CD4-positive, alpha-beta memory T cell (primary cell): ENCODE data around the gene IRF9. TPM values are rescaled to one million over a fixed set of nuclear protein-coding genes. Genes with fewer than 3 reads are reported as not detected.

Experiments used
- CTCF ChIA-PET: fragments of 350-600 bp; sonication (Branson Sonifier 250); formaldehyde crosslinking; loops from one replicate; lab custom pipeline; 2021; ENCODE audit warnings: inconsistent platforms; ENCODE audit not compliant: partially characterized antibody; lab: Charles Lee
- POLR2A ChIA-PET: fragments of 350-600 bp; sonication (Branson Sonifier 250); formaldehyde crosslinking; loops from one replicate; lab custom pipeline; 2021; ENCODE audit not compliant: partially characterized antibody; lab: Charles Lee
- DNase-seq, 5 donors: peaks; one replicate each; pipeline versions ENCODE4 v3.0.0 to v3.0.0-alpha.2; 2020 to 2022; ENCODE audit warnings: mixed read lengths in 1 of 5
- H3K27ac ChIP-seq: one replicate; pipeline ENCODE4 v1.7.0; 2013; ENCODE audit warnings: low read depth, low read length
- H3K27me3 ChIP-seq: 2 replicates; pipeline ENCODE4 v1.7.0; 2013; ENCODE audit warnings: mild to moderate bottlenecking, low read length, moderate library complexity; ENCODE audit not compliant: insufficient read depth
- H3K36me3 ChIP-seq: 2 replicates; pipeline ENCODE4 v1.7.0; 2013; ENCODE audit warnings: mild to moderate bottlenecking, low read length, moderate library complexity; ENCODE audit not compliant: insufficient read depth
- H3K4me1 ChIP-seq: 2 replicates; pipeline ENCODE4 v1.7.0; 2013; ENCODE audit warnings: mild to moderate bottlenecking, low read length, moderate library complexity; ENCODE audit not compliant: insufficient read depth
- H3K4me3 ChIP-seq, 2 donors: one replicate each; pipeline ENCODE4 v1.7.0; 2013; ENCODE audit warnings: low read length in 2 of 2, mild to moderate bottlenecking in 1 of 2
- H3K9me3 ChIP-seq, 2 donors: one replicate each; pipeline ENCODE4 v1.7.0; 2013; ENCODE audit warnings: low read length in 2 of 2, control low read depth in 1 of 2; ENCODE audit not compliant: control insufficient read depth in 1 of 2
- H3K27ac Mint-ChIP-seq, 7 donors: one replicate each; pipeline ENCODE4 v1.8.0; 2020 to 2021; ENCODE audit warnings: mixed read lengths in 7 of 7, mild to moderate bottlenecking in 6 of 7, inconsistent platforms in 3 of 7, moderate library complexity in 3 of 7
- H3K27me3 Mint-ChIP-seq, 2 donors: one replicate each; pipeline ENCODE4 v1.8.0; 2020 to 2021; ENCODE audit warnings: mixed read lengths in 2 of 2
- H3K36me3 Mint-ChIP-seq, 2 donors: one replicate each; pipeline ENCODE4 v1.8.0; 2020 to 2021; ENCODE audit warnings: mixed read lengths in 2 of 2, inconsistent platforms in 1 of 2, mild to moderate bottlenecking in 1 of 2
- H3K4me1 Mint-ChIP-seq, 4 donors: one replicate each; pipeline ENCODE4 v1.8.0; 2020 to 2021; ENCODE audit warnings: mixed read lengths in 4 of 4, mild to moderate bottlenecking in 1 of 4
- H3K4me3 Mint-ChIP-seq, 8 donors: one replicate each; pipeline ENCODE4 v1.8.0; 2020 to 2021; ENCODE audit warnings: mixed read lengths in 8 of 8, mild to moderate bottlenecking in 7 of 8, moderate library complexity in 6 of 8, inconsistent platforms in 3 of 8
- H3K9me3 Mint-ChIP-seq, 8 donors: one replicate each; pipeline ENCODE4 v1.8.0; 2020 to 2021; ENCODE audit warnings: mixed read lengths in 8 of 8, mild to moderate bottlenecking in 5 of 8, inconsistent platforms in 3 of 8, moderate library complexity in 1 of 8
- intact Hi-C: fragments of 100-400 bp; cut with micrococcal nuclease; formaldehyde crosslinking; loops from one replicate; pipeline ENCODE4 v1.15.1; 2023
- polyA plus RNA-seq, 2 donors: library from polyadenylated mRNA; unstranded; fragments of 300-500 nt; fragmentation: Illumina TruSeq; gene quantifications; one replicate each; pipeline ENCODE4 v1.2.3, GENCODE V29; 2021
- total RNA-seq, 2 experiments: library from RNA; stranded (reverse); gene quantifications; one replicate each; pipeline ENCODE4 v1.2.3, GENCODE V29; 2021

Gene IRF9
- total and polyA plus RNA-seq, 4 experiments from 2014 or later = 59.3 to 157 (median 137) TPM

- Histone ChIP-seq H3K9me3 (no peaks in the 10 kb centered on the region), H3K27me3 (no peaks in the 10 kb centered on the region), H3K36me3 (peaks cover 66% of the 10 kb centered on the region), H3K4me3 (no peak overlapping the region), H3K4me1 (peaks cover 42% of the 10 kb centered on the region), H3K27ac (peak overlapping the region; percentile 90)
- Mint-ChIP-seq H3K27ac (peak overlapping the region; percentile 79 to 100 (median 99)), H3K36me3 (peaks cover 50 to 78% of the 10 kb centered on the region in 2 donors), H3K27me3 (no peaks in the 10 kb centered on the region), H3K4me3 (peak overlapping the region in 2 of 8 donors; percentile 24 to 30), H3K9me3 (no peaks in the 10 kb centered on the region), H3K4me1 (peaks cover 28 to 56% (median 38%) of the 10 kb centered on the region in 4 donors)
- DNase-seq = no peak
- ChIA-PET POLR2A (interaction anchor here (1.7 to 9.5 kb wide), 17 partner anchors 11 to 150 kb away, joined by 6 to 162 read pairs (median 23); partner anchors contain the start of genes CHMP4A, DCAF11, EMC9 and IPO4), CTCF (interaction anchor here (0.7 to 6.9 kb wide), 20 partner anchors 11 to 272 kb away, joined by 3 to 110 read pairs (median 9); partner anchors contain the start of genes CHMP4A, CIDEB, DCAF11 and EMC9)
- intact Hi-C loops = loop anchor here (2.0 kb wide), 1 partner anchor 145 kb away; no protein-coding TSS in a partner anchor
Observed at GRCh38 chr14:24159777-24160498, 1.1 kb upstream of the IRF9 start.

- Mint-ChIP-seq H3K27ac (peak overlapping the region; percentile 97 to 100 (median 99)), H3K36me3 (peaks cover 53 to 79% of the 10 kb centered on the region in 2 donors), H3K9me3 (no peaks in the 10 kb centered on the region), H3K27me3 (no peaks in the 10 kb centered on the region), H3K4me3 (peak overlapping the region in 6 of 8 donors; percentile 24 to 100 (median 99)), H3K4me1 (peaks cover 31 to 60% (median 43%) of the 10 kb centered on the region in 4 donors)
- H3K9me3 ChIP-seq = no peaks in the 10 kb centered on the region
- peaks cover 47% of the 10 kb centered on the region for H3K4me1 ChIP-seq
- H3K36me3 ChIP-seq = peaks cover 66% of the 10 kb centered on the region
- H3K27me3 ChIP-seq = no peaks in the 10 kb centered on the region
- H3K27ac ChIP-seq = peak overlapping the region; percentile 90
- peak overlapping the region in 1 of 2 donors; percentile 73 for H3K4me3 ChIP-seq
- POLR2A ChIA-PET = interaction anchor here (1.0 to 9.5 kb wide), 23 partner anchors 10 to 271 kb away, joined by 3 to 162 read pairs (median 17); partner anchors contain the start of genes CBLN3, CHMP4A, DCAF11 and DHRS1
- intact Hi-C loops = loop anchor here (2.0 kb wide), 1 partner anchor 146 kb away; no protein-coding TSS in a partner anchor
- no peak for DNase-seq
- CTCF ChIA-PET = interaction anchor here (1.0 to 6.9 kb wide), 28 partner anchors 12 to 271 kb away, joined by 3 to 110 read pairs (median 5); partner anchors contain the start of genes CHMP4A, DCAF11, DHRS1 and EMC9
Observed at GRCh38 chr14:24160499-24160849, 591 bp upstream of the IRF9 start.

- Mint-ChIP-seq H3K36me3 (peaks cover 56 to 83% of the 10 kb centered on the region in 2 donors), H3K9me3 (no peaks in the 10 kb centered on the region), H3K27me3 (no peaks in the 10 kb centered on the region), H3K27ac (peak overlapping the region; percentile 97 to 100 (median 99)), H3K4me1 (peaks cover 29 to 62% (median 49%) of the 10 kb centered on the region in 4 donors), H3K4me3 (peak overlapping the region; percentile 96 to 100 (median 99))
- Histone ChIP-seq H3K4me1 (peaks cover 50% of the 10 kb centered on the region), H3K27ac (peak overlapping the region; percentile 90), H3K9me3 (no peaks in the 10 kb centered on the region), H3K4me3 (peak overlapping the region; percentile 73 to 97), H3K27me3 (no peaks in the 10 kb centered on the region), H3K36me3 (peaks cover 64% of the 10 kb centered on the region)
- CTCF ChIA-PET = interaction anchor here (0.9 to 6.9 kb wide), 22 partner anchors 10 to 146 kb away, joined by 3 to 110 read pairs (median 6); partner anchors contain the start of genes CIDEB, DCAF11, MDP1 and NRL
- POLR2A ChIA-PET = interaction anchor here (0.9 to 9.5 kb wide), 22 partner anchors 8 to 268 kb away, joined by 3 to 162 read pairs (median 18); partner anchors contain the start of genes CHMP4A, DCAF11, EMC9 and IPO4
- intact Hi-C loops = no loop called here
- DNase-seq = no peak
Observed at GRCh38 chr14:24162093-24162492, 1.0 kb downstream of the IRF9 start.

- H3K4me1 ChIP-seq = peaks cover 53% of the 10 kb centered on the region
- intact Hi-C loops = no loop called here
- H3K27ac ChIP-seq = no peak overlapping the region
- H3K4me3 ChIP-seq = no peak overlapping the region
- H3K4me3 Mint-ChIP-seq = peak overlapping the region in 3 of 8 donors; percentile 51 to 73 (median 65)
- peak overlapping the region in 4 of 7 donors; percentile 42 to 97 (median 72) for H3K27ac Mint-ChIP-seq
- CTCF ChIA-PET = interaction anchor here (1.0 to 1.7 kb wide), 3 partner anchors 9 to 56 kb away, joined by 4 to 5 read pairs (median 4); no protein-coding TSS in a partner anchor
- H3K9me3 ChIP-seq = no peaks in the 10 kb centered on the region
- peaks cover 61 to 81% of the 10 kb centered on the region in 2 donors for H3K36me3 Mint-ChIP-seq
- H3K4me1 Mint-ChIP-seq = peaks cover 39 to 74% (median 57%) of the 10 kb centered on the region in 4 donors
- DNase-seq = no peak
- H3K9me3 Mint-ChIP-seq = no peaks in the 10 kb centered on the region
- H3K36me3 ChIP-seq = peaks cover 58% of the 10 kb centered on the region
- POLR2A ChIA-PET = interaction anchor here (1.2 to 6.8 kb wide), 7 partner anchors 10 to 50 kb away, joined by 3 to 75 read pairs (median 5); partner anchors contain the start of genes DCAF11, IPO4, NRL and PSME2
- no peaks in the 10 kb centered on the region for H3K27me3 ChIP-seq
- H3K27me3 Mint-ChIP-seq = no peaks in the 10 kb centered on the region
Observed at GRCh38 chr14:24164518-24164991, 3.5 kb downstream of the IRF9 start.

- no peaks in the 10 kb centered on the region for H3K27me3 Mint-ChIP-seq
- CTCF ChIA-PET = interaction anchor here (1.0 to 1.7 kb wide), 3 partner anchors 10 to 57 kb away, joined by 4 to 5 read pairs (median 4); no protein-coding TSS in a partner anchor
- no peaks in the 10 kb centered on the region for H3K9me3 Mint-ChIP-seq
- intact Hi-C loops = no loop called here
- no peak overlapping the region for H3K4me3 ChIP-seq
- H3K9me3 ChIP-seq = no peaks in the 10 kb centered on the region
- peaks cover 50% of the 10 kb centered on the region for H3K36me3 ChIP-seq
- no peak for DNase-seq
- peaks cover 51% of the 10 kb centered on the region for H3K4me1 ChIP-seq
- no peak overlapping the region for H3K4me3 Mint-ChIP-seq
- peaks cover 58 to 76% of the 10 kb centered on the region in 2 donors for H3K36me3 Mint-ChIP-seq
- peaks cover 37 to 70% (median 53%) of the 10 kb centered on the region in 4 donors for H3K4me1 Mint-ChIP-seq
- no peak overlapping the region for H3K27ac ChIP-seq
- POLR2A ChIA-PET = interaction anchor here (0.6 to 6.8 kb wide), 4 partner anchors 21 to 51 kb away, joined by 3 to 75 read pairs (median 4); partner anchors contain the start of genes IPO4 and TSSK4
- H3K27ac Mint-ChIP-seq = peak overlapping the region in 3 of 7 donors; percentile 4 to 97 (median 51)
- no peaks in the 10 kb centered on the region for H3K27me3 ChIP-seq
Observed at GRCh38 chr14:24165785-24166184, 4.7 kb downstream of the IRF9 start.

GRCh38 chr14:24167469-24168114 is 6.5 kb downstream of the IRF9 start:
- Histone ChIP-seq H3K9me3 (no peaks in the 10 kb centered on the region), H3K4me1 (peaks cover 52% of the 10 kb centered on the region), H3K27ac (no peak overlapping the region), H3K27me3 (no peaks in the 10 kb centered on the region), H3K4me3 (no peak overlapping the region), H3K36me3 (peaks cover 50% of the 10 kb centered on the region)
- Mint-ChIP-seq H3K27me3 (no peaks in the 10 kb centered on the region), H3K4me3 (no peak overlapping the region), H3K36me3 (peaks cover 48 to 64% of the 10 kb centered on the region in 2 donors), H3K4me1 (peaks cover 30 to 68% (median 48%) of the 10 kb centered on the region in 4 donors), H3K9me3 (no peaks in the 10 kb centered on the region), H3K27ac (peak overlapping the region in 3 of 7 donors; percentile 24 to 50 (median 38))
- DNase-seq = no peak
- POLR2A ChIA-PET = interaction anchor here (1.1 kb wide), 1 partner anchor 11 kb away, joined by 3 read pairs; no protein-coding TSS in a partner anchor
- CTCF ChIA-PET = no interaction called here
- intact Hi-C loops = no loop called here
